ENCODE data around the gene AKT2.
A peak's percentile ranks its signal among the peaks of the same experiment; 100 is the strongest.

Gene AKT2

DNA sequence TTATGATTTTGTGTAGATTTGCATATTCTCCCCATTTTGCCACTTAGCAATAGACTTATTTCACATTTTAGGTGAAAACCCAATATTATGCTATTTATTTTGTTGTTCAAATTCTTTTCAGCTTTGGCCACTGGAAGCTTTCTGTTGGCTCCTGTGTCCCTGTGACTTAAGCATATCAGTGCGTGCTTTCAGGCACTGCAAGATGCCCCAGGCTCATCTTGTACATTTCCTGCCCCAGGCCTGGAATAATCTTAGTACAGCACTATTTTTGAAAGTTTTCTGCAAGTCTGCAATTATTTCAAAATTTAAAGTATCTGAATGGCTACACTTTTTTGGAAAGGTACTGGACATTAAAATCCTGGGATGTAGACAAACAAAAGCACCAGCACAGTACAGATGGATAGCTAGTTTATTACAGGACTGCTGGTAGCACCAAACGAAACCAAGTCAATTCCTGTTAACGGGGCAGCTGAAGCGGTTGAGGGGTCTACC, 55.2 kb downstream of the AKT2 start:
- TF ChIP-seq CTCF (IDR thresholded peaks at IDR 0.05): no peak
- no peak for TF ChIP-seq ZFX (IDR thresholded peaks at IDR 0.05; ENCODE audit: borderline replicate concordance)
- 0 out of 2 replicates have a peak overlapping the region, but pooled peaks have one; percentile 7 for H3K27ac ChIP-seq

GRCh38 chr19:40229484-40229883, 55.7 kb downstream of the AKT2 start:
- 0 out of 2 replicates have a peak overlapping the region, but pooled peaks have one; percentile 7 for H3K27ac ChIP-seq
- TF ChIP-seq ZFX (IDR thresholded peaks at IDR 0.05; ENCODE audit: borderline replicate concordance) (no peak), CTCF (IDR thresholded peaks at IDR 0.05) (no peak)

DNA sequence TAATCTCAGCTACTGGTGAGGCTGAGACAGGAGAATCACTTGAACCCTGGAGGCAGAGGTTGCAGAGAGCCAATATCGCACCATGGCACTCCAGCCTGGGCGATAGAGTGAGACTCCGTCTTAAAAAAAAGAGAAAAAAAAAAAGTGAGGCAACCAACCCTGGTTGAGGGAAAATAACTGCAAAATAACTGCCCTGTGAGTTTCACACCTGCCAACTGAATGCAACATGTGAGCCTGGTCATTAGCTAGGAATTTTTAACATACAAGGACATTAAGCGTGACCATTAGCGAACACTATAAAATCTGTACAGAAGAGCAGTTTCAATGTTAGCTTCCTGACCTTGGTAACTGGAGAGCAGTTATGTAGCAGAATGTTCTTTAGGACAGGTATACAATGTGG, 56.3 kb downstream of the AKT2 start:
- TF ChIP-seq CTCF (IDR thresholded peaks at IDR 0.05) (no peak), ZFX (IDR thresholded peaks at IDR 0.05; ENCODE audit: borderline replicate concordance) (no peak)
- H3K27ac ChIP-seq: 0 out of 2 replicates have a peak overlapping the region, but pooled peaks have one; percentile 7

DNA sequence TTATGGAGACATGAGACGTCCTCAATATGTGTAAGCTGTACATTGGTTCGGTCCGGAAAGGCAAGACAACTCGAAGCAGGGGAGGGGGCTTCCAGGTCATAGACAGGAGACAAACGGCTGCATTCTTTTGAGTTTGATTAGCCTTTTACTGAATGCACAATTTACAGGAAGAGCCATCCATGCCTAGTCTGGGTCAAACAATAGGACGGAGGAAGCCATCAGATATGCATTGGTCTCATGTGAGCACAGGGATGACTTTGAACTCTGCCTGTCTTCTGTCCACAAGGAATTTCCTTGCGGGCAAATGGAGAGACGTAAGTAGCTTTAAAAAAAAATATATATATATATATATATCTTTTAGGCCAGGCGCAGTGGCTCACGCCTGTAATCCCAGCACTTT, 56.8 kb downstream of the AKT2 start:
- TF ChIP-seq CTCF (IDR thresholded peaks at IDR 0.05): no peak
- TF ChIP-seq ZFX (IDR thresholded peaks at IDR 0.05; ENCODE audit: borderline replicate concordance): no peak
- H3K27ac ChIP-seq: no peak overlapping the region

DNA sequence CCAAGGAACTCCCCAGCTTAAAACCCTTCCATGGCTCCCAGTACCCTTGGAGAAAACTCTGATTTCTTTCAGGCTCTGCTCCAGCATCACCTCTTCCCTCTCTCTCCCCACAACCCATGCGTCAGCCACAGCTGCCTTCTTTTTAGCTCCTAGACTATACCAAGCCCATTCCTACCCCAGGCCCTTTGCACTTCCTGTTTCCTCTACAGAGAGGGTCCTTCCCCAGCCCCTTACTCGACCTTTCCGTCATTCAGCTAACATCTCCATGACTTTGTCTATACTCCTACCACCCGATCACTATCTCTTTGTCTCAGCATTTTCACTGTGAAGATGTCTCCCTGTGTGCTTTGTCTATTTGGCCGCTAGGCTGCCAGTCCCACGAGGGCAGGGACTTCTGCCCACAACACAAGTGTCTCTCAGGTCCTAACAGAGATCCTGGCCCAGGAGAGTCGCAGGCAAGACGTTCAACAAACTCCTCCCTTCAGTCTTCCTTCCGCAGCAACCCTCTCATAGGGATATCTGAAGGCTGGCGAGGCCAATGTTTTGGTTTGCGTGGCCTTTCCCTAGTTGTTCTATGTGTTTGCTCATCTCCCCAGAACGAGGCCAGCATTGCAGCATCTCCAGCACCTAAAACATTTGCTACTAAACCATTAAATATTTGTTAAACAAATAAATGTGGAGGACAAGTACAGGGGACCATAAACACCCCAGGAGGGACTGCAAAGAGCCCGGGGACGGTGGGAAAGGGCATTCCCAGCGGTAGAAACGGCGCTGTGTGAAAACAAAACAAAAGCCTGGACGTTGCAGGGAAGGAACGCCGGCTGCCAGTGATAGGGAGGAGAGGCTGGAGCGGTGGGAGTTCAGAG, 59.5 kb downstream of the AKT2 start:
- peak overlapping the region; percentile 82 for H3K27ac ChIP-seq
- no peak for TF ChIP-seq ZFX (IDR thresholded peaks at IDR 0.05; ENCODE audit: borderline replicate concordance)
- TF ChIP-seq CTCF (IDR thresholded peaks at IDR 0.05): no peak

DNA sequence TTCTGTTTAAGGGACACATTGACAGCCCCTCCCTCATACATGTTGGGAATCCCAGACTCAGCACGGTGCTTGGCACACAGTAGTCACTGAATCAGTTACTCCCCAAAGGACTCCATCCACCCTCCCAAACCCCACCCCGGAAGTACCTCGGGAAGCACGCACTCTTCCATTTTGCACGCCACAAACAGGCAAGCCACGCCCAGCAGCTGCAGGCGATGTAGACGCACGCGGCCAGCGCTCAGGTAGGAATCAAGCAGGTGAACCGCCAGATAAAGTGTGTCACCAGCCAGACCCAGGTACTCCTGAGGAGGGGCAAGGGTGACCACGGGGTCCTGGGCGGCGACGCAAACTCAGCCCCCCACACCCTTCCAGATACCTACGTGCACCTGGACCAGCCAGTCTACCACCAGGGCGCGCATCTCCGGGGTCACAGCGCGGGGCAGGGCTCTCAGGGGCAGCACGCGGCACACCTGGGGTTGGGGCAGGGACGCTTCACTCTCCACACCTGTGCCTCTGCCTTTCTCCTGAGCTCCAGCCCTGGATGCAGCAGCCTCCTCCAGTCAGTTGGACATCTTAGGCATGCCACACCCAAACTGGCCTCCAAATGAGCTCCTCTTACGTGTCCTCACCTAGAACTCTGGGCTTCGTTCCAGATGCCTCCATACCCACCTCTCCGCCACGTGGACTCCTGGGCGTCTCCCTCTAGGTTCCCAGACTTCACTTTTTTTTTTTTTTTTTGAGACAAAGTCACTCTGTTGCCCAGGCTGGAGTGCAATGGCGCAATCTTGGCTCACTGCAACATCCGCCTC, 60.6 kb downstream of the AKT2 start:
- peak overlapping the region; percentile 82 for H3K27ac ChIP-seq
- no peak for TF ChIP-seq ZFX (IDR thresholded peaks at IDR 0.05; ENCODE audit: borderline replicate concordance)
- peak; percentile 41 for TF ChIP-seq CTCF (IDR thresholded peaks at IDR 0.05)

All from 22Rv1 (cell line).